PC-9 (cell line): Measurements from ENCODE around the gene HBG1. TPM values are rescaled to one million over a fixed set of nuclear protein-coding genes. Genes with fewer than 3 reads are reported as not detected.

ENCODE experiments used
- BruUV-seq: library from RNA; stranded (reverse); fragments of 400-500 nt; replicated peaks from 2 replicates; lab custom pipeline; 2021; lab: Mats Ljungman, UMichigan
- CTCF ChIA-PET: fragments of 300-600 bp; sonication (Branson Sonifier 250); formaldehyde crosslinking; loops from one replicate; lab custom pipeline; 2022; ENCODE audit warnings: antibody characterized with exemption; lab: Charles Lee
- POLR2A ChIA-PET: fragments of 300-600 bp; sonication (Branson Sonifier 250); formaldehyde crosslinking; loops from one replicate; lab custom pipeline; 2022; ENCODE audit warnings: antibody characterized with exemption; ENCODE audit not compliant: unreplicated experiment; lab: Charles Lee
- DNase-seq, 2 experiments: peaks; one replicate each; pipeline versions ENCODE4 v3.0.0 to v3.0.0-alpha.2; 2015 to 2022; ENCODE audit warnings: mixed read lengths in 1 of 2
- H2AFZ ChIP-seq: fragments of 200-600 bp; sonication (generic); 2 replicates; pipeline ENCODE4 v1.8.1; 2017; ENCODE audit warnings: antibody characterized with exemption
- H3F3A ChIP-seq: fragments of 200-600 bp; sonication (generic); 2 replicates; pipeline ENCODE4 v1.8.1; 2017; ENCODE audit warnings: antibody characterized with exemption, mild to moderate bottlenecking, low read depth; ENCODE audit not compliant: insufficient read depth
- H3K27ac ChIP-seq: fragments of 200-600 bp; sonication (generic); 2 replicates; pipeline ENCODE4 v1.6.1; 2016; ENCODE audit warnings: mixed run types
- H3K27me3 ChIP-seq: fragments of 200-600 bp; sonication (generic); 2 replicates; pipeline ENCODE4 v1.6.1; 2016; ENCODE audit warnings: low read depth, mixed run types; ENCODE audit not compliant: insufficient read depth
- H3K36me3 ChIP-seq: fragments of 200-600 bp; sonication (generic); 2 replicates; pipeline ENCODE4 v1.6.1; 2016; ENCODE audit warnings: low read depth, mixed run types
- H3K4me1 ChIP-seq: fragments of 200-600 bp; sonication (generic); replicated peaks from 2 replicates; pipeline ENCODE4 v1.6.1; 2016; ENCODE audit warnings: mixed run types; ENCODE audit not compliant: insufficient read depth
- H3K4me2 ChIP-seq: fragments of 200-600 bp; sonication (generic); 2 replicates; pipeline ENCODE4 v1.6.1; 2017; ENCODE audit warnings: mixed run types
- H3K4me3 ChIP-seq: fragments of 200-600 bp; sonication (generic); 2 replicates; pipeline ENCODE4 v1.6.1; 2016; ENCODE audit warnings: mixed run types
- H3K79me2 ChIP-seq: fragments of 200-600 bp; sonication (generic); 2 replicates; pipeline ENCODE4 v1.6.1; 2017; ENCODE audit warnings: low read depth, mixed run types
- H3K9me2 ChIP-seq: fragments of 200-600 bp; sonication (generic); 2 replicates; pipeline ENCODE4 v1.8.1; 2017; ENCODE audit warnings: mild to moderate bottlenecking; ENCODE audit not compliant: insufficient read depth
- H3K9me3 ChIP-seq: fragments of 200-600 bp; sonication (generic); 2 replicates; pipeline ENCODE4 v1.8.1; 2016; ENCODE audit warnings: low read depth; ENCODE audit not compliant: insufficient read depth
- H4K20me1 ChIP-seq: fragments of 200-600 bp; sonication (generic); 2 replicates; pipeline ENCODE4 v1.8.1; 2017; ENCODE audit not compliant: insufficient read depth
- CTCF ChIP-seq: fragments of 200-600 bp; sonication (generic); conservative IDR thresholded peaks from 2 replicates; pipeline ENCODE4 v1.6.1; 2017; ENCODE audit warnings: mixed run types, antibody characterized with exemption, mild to moderate bottlenecking, moderate library complexity
- EZH2 ChIP-seq: fragments of 200-600 bp; sonication (generic); IDR thresholded peaks from 2 replicates; pipeline ENCODE4 v1.8.0; 2017; ENCODE audit warnings: antibody characterized with exemption, low read depth
- intact Hi-C: fragments of 100-400 bp; cut with micrococcal nuclease; formaldehyde crosslinking; loops from one replicate; pipeline ENCODE4 v1.10.0; 2022; ENCODE audit not compliant: unreplicated experiment
- total RNA-seq: library from RNA; stranded (reverse); gene quantifications from 2 replicates; pipeline ENCODE4 v1.2.3, GENCODE V29; 2021

The HBG1 gene
- total RNA-seq, 1 experiment from 2014 or later = not detected

- H3F3A ChIP-seq = no peaks in the 10 kb centered on the region
- no peak within 1 kb of the TSS for H2AFZ ChIP-seq
- TF ChIP-seq CTCF = no peak
- TF ChIP-seq EZH2 = no peak
- intact Hi-C loops = no loop called here
- H3K27me3 ChIP-seq = no peaks in the 10 kb centered on the region
- no peak within 1 kb of the TSS for H3K4me2 ChIP-seq
- H3K4me1 ChIP-seq = no peaks in the 10 kb centered on the region
- BruUV-seq = no TSS peak
- H3K79me2 ChIP-seq = no peaks in the 10 kb centered on the region
- no peak for DNase-seq
- no peaks in the 10 kb centered on the region for H3K9me3 ChIP-seq
- H3K9me2 ChIP-seq = no peaks in the 10 kb centered on the region
- ChIA-PET POLR2A (no interaction called here), CTCF (no interaction called here)
- no peaks in the 10 kb centered on the region for H3K36me3 ChIP-seq
- no peak within 1 kb of the TSS for H3K4me3 ChIP-seq
- no peaks in the 10 kb centered on the region for H4K20me1 ChIP-seq
- H3K27ac ChIP-seq = no peak within 1 kb of the TSS
These were observed 15.2 kb downstream of the HBG1 start, which contains the start of gene HBD for GRCh38 chr11:5234381-5234834. TSS of gene HBD (minus strand) at chr11:5234483. CDS start at chr11:5234433, 50 bp downstream.

- no peak overlapping the region for H3K4me2 ChIP-seq
- no peak for TF ChIP-seq CTCF
- TF ChIP-seq EZH2 = no peak
- no peaks in the 10 kb centered on the region for H3K9me2 ChIP-seq
- H4K20me1 ChIP-seq = no peaks in the 10 kb centered on the region
- no peak overlapping the region for H3K27ac ChIP-seq
- POLR2A ChIA-PET = no interaction called here
- H3K79me2 ChIP-seq = no peaks in the 10 kb centered on the region
- H2AFZ ChIP-seq = no peak overlapping the region
- H3K27me3 ChIP-seq = no peaks in the 10 kb centered on the region
- no peaks in the 10 kb centered on the region for H3F3A ChIP-seq
- intact Hi-C loops = no loop called here
- DNase-seq = no peak
- BruUV-seq = no TSS peak
- CTCF ChIA-PET = no interaction called here
- H3K4me1 ChIP-seq = no peaks in the 10 kb centered on the region
- H3K9me3 ChIP-seq = no peaks in the 10 kb centered on the region
- no peak overlapping the region for H3K4me3 ChIP-seq
- no peaks in the 10 kb centered on the region for H3K36me3 ChIP-seq
These were observed 16.4 kb downstream of the HBG1 start for GRCh38 chr11:5233307-5233706.

GRCh38 chr11:5232821-5233220 lies 16.8 kb downstream of the HBG1 start:
- Histone ChIP-seq H3K4me3 (no peak overlapping the region), H3K9me2 (no peaks in the 10 kb centered on the region), H3F3A (no peaks in the 10 kb centered on the region), H2AFZ (no peak overlapping the region), H3K4me1 (no peaks in the 10 kb centered on the region), H3K27ac (no peak overlapping the region), H3K79me2 (no peaks in the 10 kb centered on the region), H4K20me1 (no peaks in the 10 kb centered on the region), H3K9me3 (no peaks in the 10 kb centered on the region), H3K4me2 (no peak overlapping the region), H3K36me3 (no peaks in the 10 kb centered on the region), H3K27me3 (no peaks in the 10 kb centered on the region)
- BruUV-seq = no TSS peak
- no peak for DNase-seq
- TF ChIP-seq EZH2 = no peak
- no peak for TF ChIP-seq CTCF
- ChIA-PET POLR2A (no interaction called here), CTCF (no interaction called here)
- intact Hi-C loops = no loop called here
